ENCODE results near the gene FADD. TPM values are rescaled to one million over a fixed set of nuclear protein-coding genes. Genes with fewer than 3 reads are reported as not detected.

FADD gene
- total and polyA plus RNA-seq, 11 donors = 8.5 to 24.4 (median 10.2) TPM

DNA sequence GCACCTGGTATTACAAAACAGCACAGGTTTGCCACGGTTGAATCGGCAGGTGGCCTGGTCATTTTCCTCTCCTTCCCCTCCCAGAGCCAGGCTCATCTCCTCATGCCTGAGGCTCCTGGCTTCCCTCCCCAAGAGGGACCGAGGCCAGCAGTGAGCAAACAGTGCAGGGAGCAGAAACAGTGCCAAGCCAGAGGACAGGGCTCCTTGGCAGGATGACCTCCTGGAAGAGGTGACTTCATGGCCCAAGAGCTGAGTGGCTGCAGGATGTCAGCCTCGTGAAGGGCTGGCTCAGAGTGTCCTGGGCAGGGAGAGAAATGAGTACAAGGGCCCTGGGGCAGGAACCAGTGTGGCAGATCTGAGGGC is 44.6 kb downstream of the FADD start:
- peaks cover 0 to 3% (median 0%) of the 10 kb centered on the region in 12 donors for H3K4me1 ChIP-seq
- DNase-seq (peak in 3 of 5 donors; percentile 58 to 71 (median 70)), ATAC-seq (peak; percentile 38 to 90 (median 60))

DNA sequence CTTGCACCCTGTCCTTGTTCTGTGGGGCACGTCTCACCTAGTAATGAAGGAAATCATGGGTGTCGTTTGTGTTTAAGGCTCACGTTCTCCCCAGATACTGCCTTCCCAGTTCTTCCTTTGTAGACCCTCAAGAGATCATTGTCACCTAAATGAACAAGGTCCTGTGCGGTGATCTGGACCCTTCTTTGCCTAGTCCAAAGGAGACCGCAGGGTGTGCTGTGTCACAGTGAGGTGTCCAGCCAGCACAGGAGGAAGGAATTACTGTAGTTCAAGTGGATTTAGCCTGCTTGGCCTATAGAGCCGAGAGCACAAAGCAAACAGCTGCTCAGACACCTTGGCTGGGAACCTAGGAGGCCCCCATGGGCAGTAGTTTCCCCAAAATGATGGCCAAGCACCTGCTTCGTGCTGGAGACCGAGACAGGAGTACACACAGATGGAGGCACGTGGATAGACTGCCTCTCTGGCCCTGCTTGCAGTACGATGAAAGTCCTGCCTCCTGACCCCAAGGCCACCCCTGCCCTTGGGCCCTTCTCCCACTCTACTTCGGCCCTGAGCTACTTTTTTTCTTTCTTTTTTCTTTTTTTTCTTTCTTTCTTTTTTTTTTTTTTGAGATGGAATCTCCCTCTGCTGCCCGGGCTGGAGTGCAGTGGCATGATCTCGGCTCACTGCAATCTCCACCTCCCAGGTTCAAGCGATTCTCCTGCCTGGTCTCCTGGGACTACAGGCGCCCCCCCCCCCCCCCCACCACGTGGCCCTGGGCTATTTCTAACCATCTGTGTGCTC is 48.0 kb downstream of the FADD start:
- 67 to 79% (median 71%) methylated on average over 13 to 15 of the region's 16 CpGs for WGBS, 4 donors
- Histone ChIP-seq H3K36me3 (no peaks in the 10 kb centered on the region), H3K4me1 (peaks cover 0 to 3% (median 0%) of the 10 kb centered on the region in 12 donors), H3K4me3 (no peak overlapping the region), H3K9me3 (no peaks in the 10 kb centered on the region), H3K27ac (no peak overlapping the region), H3K27me3 (peaks cover 0 to 6% (median 0%) of the 10 kb centered on the region in 9 donors)
- DNase-seq (no peak), ATAC-seq (no peak)
- intact Hi-C loops (cut with DNase I) = no loop called here
- TF ChIP-seq, protein P1, sequence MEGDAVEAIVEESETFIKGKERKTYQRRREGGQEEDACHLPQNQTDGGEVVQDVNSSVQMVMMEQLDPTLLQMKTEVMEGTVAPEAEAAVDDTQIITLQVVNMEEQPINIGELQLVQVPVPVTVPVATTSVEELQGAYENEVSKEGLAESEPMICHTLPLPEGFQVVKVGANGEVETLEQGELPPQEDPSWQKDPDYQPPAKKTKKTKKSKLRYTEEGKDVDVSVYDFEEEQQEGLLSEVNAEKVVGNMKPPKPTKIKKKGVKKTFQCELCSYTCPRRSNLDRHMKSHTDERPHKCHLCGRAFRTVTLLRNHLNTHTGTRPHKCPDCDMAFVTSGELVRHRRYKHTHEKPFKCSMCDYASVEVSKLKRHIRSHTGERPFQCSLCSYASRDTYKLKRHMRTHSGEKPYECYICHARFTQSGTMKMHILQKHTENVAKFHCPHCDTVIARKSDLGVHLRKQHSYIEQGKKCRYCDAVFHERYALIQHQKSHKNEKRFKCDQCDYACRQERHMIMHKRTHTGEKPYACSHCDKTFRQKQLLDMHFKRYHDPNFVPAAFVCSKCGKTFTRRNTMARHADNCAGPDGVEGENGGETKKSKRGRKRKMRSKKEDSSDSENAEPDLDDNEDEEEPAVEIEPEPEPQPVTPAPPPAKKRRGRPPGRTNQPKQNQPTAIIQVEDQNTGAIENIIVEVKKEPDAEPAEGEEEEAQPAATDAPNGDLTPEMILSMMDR (IDR thresholded peaks at IDR 0.05) = no peak
- TF ChIP-seq POLR2A (IDR thresholded peaks at IDR 0.05) = no peak

More for the DNA sequence above, 44.6 kb downstream of the FADD start:
- Histone ChIP-seq H3K4me3 (no peak overlapping the region), H3K27ac (no peak overlapping the region), H3K36me3 (no peaks in the 10 kb centered on the region), H3K27me3 (no peaks in the 10 kb centered on the region), H3K9me3 (no peaks in the 10 kb centered on the region)
- no peak for TF ChIP-seq POLR2A (IDR thresholded peaks at IDR 0.05)
- TF ChIP-seq, protein P1 (IDR thresholded peaks at IDR 0.05) = no peak
- intact Hi-C loops (cut with DNase I) = no loop called here
- WGBS, 4 donors = 32 to 54% (median 42%) methylated on average over 4 of the region's 4 CpGs

DNA sequence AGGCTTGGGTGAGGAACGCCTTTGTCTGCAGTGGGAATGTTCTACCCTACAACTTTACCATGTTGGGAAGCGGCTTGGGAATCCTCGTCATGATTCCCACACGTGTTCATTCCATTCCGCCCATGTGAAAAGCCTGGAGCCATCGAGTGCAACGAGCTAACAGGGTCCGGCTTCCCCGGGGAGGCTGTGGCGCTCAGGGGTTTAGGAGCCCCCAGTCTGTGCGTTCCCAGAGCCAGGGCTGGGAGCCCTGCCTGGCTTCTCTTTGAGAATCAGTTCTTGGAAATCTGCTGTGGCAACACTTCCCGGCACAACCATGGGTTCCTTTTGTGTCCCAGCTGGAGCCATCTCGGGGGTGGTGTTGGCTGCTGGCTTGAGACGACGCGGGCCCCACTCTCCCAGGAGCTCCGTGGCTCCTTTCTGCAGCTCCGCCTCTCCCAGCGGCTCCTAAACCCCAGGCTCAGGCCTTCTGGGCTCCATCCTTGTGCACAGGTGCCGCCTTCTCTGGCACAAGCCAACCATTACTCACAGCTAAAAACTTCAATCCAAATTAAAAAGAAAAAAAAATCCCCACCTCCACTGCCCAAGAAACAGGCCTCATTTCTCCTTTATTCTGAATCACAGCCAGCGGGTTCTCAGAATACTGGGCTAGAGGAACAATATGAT is 48.7 kb downstream of the FADD start:
- no peak for TF ChIP-seq POLR2A (IDR thresholded peaks at IDR 0.05)
- TF ChIP-seq, protein P1 (IDR thresholded peaks at IDR 0.05) = no peak
- Histone ChIP-seq H3K36me3 (no peaks in the 10 kb centered on the region), H3K9me3 (no peaks in the 10 kb centered on the region), H3K4me3 (no peak overlapping the region), H3K27ac (no peak overlapping the region), H3K4me1 (peaks cover 0 to 3% (median 0%) of the 10 kb centered on the region in 12 donors), H3K27me3 (peaks cover 0 to 6% (median 0%) of the 10 kb centered on the region in 9 donors)
- ATAC-seq (peak in 2 of 4 donors; percentile 20 to 30), DNase-seq (no peak)
- intact Hi-C loops (cut with DNase I) = no loop called here
- 72 to 79% (median 78%) methylated on average over 16 to 21 of the region's 21 CpGs for WGBS, 4 donors

DNA sequence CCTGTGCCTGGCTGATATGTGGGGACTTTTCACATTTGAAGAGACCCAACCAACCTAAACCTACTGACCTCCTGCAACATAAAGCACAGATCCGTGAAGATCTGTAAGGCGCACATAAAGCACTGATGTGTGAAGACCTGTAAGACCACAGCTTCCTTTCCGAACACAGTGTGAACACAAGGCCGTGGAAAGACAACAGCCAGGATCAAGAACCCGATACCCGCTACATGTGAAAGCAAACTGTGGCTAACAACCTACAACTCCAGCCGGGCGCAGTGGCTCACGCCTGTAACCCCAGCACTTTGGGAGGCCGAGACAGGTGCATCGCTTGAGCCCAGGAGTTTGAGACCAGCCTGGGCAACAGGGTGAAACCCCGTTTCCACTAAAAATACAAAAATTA is 49.7 kb downstream of the FADD start:
- DNase-seq (no peak), ATAC-seq (no peak)
- no peak overlapping the region for H3K4me3 ChIP-seq
- peaks cover 0 to 3% (median 0%) of the 10 kb centered on the region in 12 donors for H3K4me1 ChIP-seq
- H3K36me3 ChIP-seq = no peaks in the 10 kb centered on the region
- H3K27ac ChIP-seq = no peak overlapping the region
- WGBS, 4 donors = 92 to 96% (median 94%) methylated on average over 12 of the region's 12 CpGs
- H3K9me3 ChIP-seq = no peaks in the 10 kb centered on the region
- intact Hi-C loops (cut with DNase I) = no loop called here
- H3K27me3 ChIP-seq = peaks cover 0 to 6% (median 0%) of the 10 kb centered on the region in 9 donors
- TF ChIP-seq POLR2A (IDR thresholded peaks at IDR 0.05) = no peak
- TF ChIP-seq, protein P1 (IDR thresholded peaks at IDR 0.05) = no peak
